HepG2 (cell line): ENCODE results near the gene SAMD4B. TPM values are rescaled to one million over a fixed set of nuclear protein-coding genes. Genes with fewer than 3 reads are reported as not detected.
A peak's percentile ranks its signal among the peaks of the same experiment; 100 is the strongest.

Experiments used
- HMGXB4 ChIP-seq, 2 experiments: sonication (generic) in 1 of 2; formaldehyde crosslinking in 1 of 2; IDR thresholded peaks; 2 replicates each; pipeline versions ENCODE4 v1.4.0 to v1.6.1; 2018 to 2020; ENCODE audit warnings: missing genetic modification reagents in 2 of 2, borderline replicate concordance in 1 of 2, low read depth in 1 of 2, mild to moderate bottlenecking in 1 of 2, missing biosample characterization in 1 of 2
- NFYC ChIP-seq: IDR thresholded peaks from 2 replicates; pipeline ENCODE4 v1.6.1; 2016; ENCODE audit warnings: missing genetic modification reagents, missing compliant biosample characterization
- SKIL ChIP-seq: sonication (generic); formaldehyde crosslinking; IDR thresholded peaks from 2 replicates; pipeline ENCODE4 v1.8.0; 2022; ENCODE audit warnings: missing genetic modification reagents, mild to moderate bottlenecking, moderate library complexity, borderline replicate concordance
- SOX6 ChIP-seq, 2 experiments: fragments of 450-650 bp in 1 of 2; sonication (generic) in 1 of 2; formaldehyde crosslinking in 1 of 2; IDR thresholded peaks; 2 replicates each; pipeline versions ENCODE4 v1.4.0 to v1.6.1; 2017 to 2020; ENCODE audit warnings: antibody characterized with exemption in 1 of 2, mild to moderate bottlenecking in 1 of 2, missing genetic modification reagents in 1 of 2
- SP5 ChIP-seq: IDR thresholded peaks from 2 replicates; pipeline ENCODE4 v1.6.1; 2016; ENCODE audit warnings: low read depth, borderline replicate concordance
- STAT6 ChIP-seq: sonication (generic); formaldehyde crosslinking; IDR thresholded peaks from 2 replicates; pipeline ENCODE4 v1.4.0; 2020; ENCODE audit warnings: missing genetic modification reagents, mild to moderate bottlenecking, borderline replicate concordance
- ZNF274 ChIP-seq: sonication (generic); formaldehyde crosslinking; IDR thresholded peaks from 2 replicates; pipeline ENCODE4 v1.5.1; 2020; ENCODE audit warnings: mild to moderate bottlenecking, missing genetic modification reagents
- ZNF609 ChIP-seq: sonication (generic); formaldehyde crosslinking; IDR thresholded peaks from 2 replicates; pipeline ENCODE4 v1.4.0; 2020; ENCODE audit warnings: mild to moderate bottlenecking, missing genetic modification reagents, borderline replicate concordance
- ZNF800 ChIP-seq: sonication (generic); formaldehyde crosslinking; IDR thresholded peaks from 2 replicates; pipeline ENCODE4 v1.4.0; 2020; ENCODE audit warnings: missing genetic modification reagents
- polyA plus RNA-seq, 8 experiments: library from polyadenylated mRNA; depleted of rRNA in 3 of 8; stranded (reverse) in 7 of 8; unstranded in 1 of 8; fragments of >200 nt; fragmentation: Illumina TruSeq in 4 of 8; extraction: Trizol in 4 of 8; gene quantifications; 2 replicates each; pipeline versions ENCODE4 v1.2.1 to v1.2.3, GENCODE V29; 2011 to 2016; ENCODE audit warnings: low read depth in 4 of 8, missing spikeins in 1 of 8, mixed read lengths in 1 of 8; ENCODE audit not compliant: insufficient read depth in 1 of 8
- total RNA-seq, 5 experiments: library from RNA; depleted of rRNA; stranded (reverse); fragments of >200 nt; fragmentation: Illumina TruSeq; extraction: Trizol; gene quantifications; 2 replicates each; pipeline ENCODE4 v1.2.3, GENCODE V29; 2016; ENCODE audit warnings: low read depth in 1 of 5

The SAMD4B gene
- total and polyA plus RNA-seq, 2 of the 13 experiments (the other 11 are each of a cell fraction or from before 2014, with no cell fraction given) = 26.0 to 31.8 TPM

- TF ChIP-seq SP5 = 0 out of 2 replicates have a peak, but pooled peaks have one; percentile 12
- TF ChIP-seq STAT6 (CRISPR knock-in tag) = peak; percentile 27; the same call in 1 of the 2 replicates
- TF ChIP-seq SKIL (CRISPR knock-in tag) = peak; percentile 95
- TF ChIP-seq ZNF609 (CRISPR knock-in tag) = peak; percentile 78; the same call in 1 of the 2 replicates
- TF ChIP-seq ZNF274 (CRISPR knock-in tag) = peak; percentile 76; the same call in 1 of the 2 replicates
- TF ChIP-seq NFYC (CRISPR knock-in tag) = peak; percentile 51
- TF ChIP-seq ZNF800 (CRISPR knock-in tag) = no peak
- peak; percentile 50 to 93; a peak in 2 of 4 replicates for TF ChIP-seq HMGXB4 (CRISPR knock-in tag; IDR thresholded peaks at IDR 0.05; ENCODE audit: borderline replicate concordance in 1 of 2, low read depth in 1 of 2)
- TF ChIP-seq SOX6 (IDR thresholded peaks at IDR 0.05) = no peak
- TF ChIP-seq SOX6 (CRISPR knock-in tag; IDR thresholded peaks at IDR 0.05) = peak; percentile 75
Observed at GRCh38 chr19:39401549-39402345, 59.5 kb downstream of the SAMD4B start (continued).
